ENCODE data around the gene IL25.
A peak's percentile ranks its signal among the peaks of the same experiment; 100 is the strongest.

- no peak for TF ChIP-seq CTCF (IDR thresholded peaks at IDR 0.05; ENCODE audit: borderline replicate concordance, extremely low read depth, low read length, poor library complexity, severe bottlenecking)
- TF ChIP-seq EZH2 (IDR thresholded peaks at IDR 0.05; ENCODE audit: borderline replicate concordance, low read depth, low read length, severe bottlenecking): peak; percentile 33
Measured at GRCh38 chr14:23352506-23353432, 19.8 kb upstream of the IL25 start, which contains the start of gene SLC22A17.
